ENCODE data around the gene SULT1A1.
"Not testable (repeated sequence)": the region's sequence is repeated elsewhere in the genome, so short reads cannot be mapped to it uniquely, and the experiment has no call there.

Gene SULT1A1

DNA sequence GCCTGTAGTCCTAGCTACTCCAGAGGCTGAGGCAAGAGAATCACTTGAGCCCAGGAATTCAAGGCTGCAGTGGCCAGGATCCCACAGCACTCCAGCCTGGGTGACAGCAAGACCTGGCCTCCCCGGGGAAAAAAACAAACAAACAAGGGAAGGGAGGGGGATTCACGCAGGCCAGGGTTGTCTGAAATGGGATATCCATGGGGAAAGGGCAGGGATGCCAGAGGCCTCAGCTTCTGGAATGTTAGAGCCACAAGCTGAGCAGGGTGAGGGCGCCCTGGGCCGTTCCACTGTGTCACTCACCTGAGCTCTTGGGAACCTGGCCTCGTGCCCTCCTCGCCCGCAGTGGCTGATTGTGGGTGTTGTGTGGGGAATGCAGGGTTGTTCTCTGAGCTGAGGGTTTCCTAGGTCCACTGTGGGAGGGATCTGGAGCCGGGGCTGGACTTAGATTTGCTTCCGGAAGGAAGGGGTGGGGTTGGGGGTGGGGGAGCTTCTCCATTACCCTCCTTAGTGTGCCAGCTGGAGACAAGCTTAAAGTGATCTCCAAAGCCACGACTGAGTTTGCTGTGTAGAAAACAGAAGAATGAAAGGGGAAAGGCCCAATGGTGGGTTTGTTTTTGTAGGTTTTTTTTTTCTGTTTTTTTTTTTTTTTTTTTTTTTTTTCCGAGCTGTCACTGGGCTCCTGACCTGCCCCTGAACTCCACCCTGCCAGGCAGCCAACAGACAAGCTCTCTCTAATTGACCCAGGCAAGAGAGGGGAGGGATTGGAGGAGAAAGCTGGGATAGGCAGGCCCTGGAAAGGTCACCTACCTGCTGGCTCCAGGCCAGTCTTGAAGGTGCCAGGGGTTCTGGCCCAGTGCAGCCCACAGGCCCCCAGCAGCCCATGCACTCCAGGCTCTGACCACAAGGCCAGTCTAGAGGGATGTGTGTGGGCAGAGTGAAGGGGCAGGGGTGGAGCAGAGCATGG, at the start of gene SULT1A1:
Gene SULT1A1 (minus strand): TSS at position 414 of the 964 bp plus-strand sequence. CDS start 1,189 bp downstream, outside the sequence.
- H3K27ac Mint-ChIP-seq, result peak within 1 kb of the TSS; percentile 10
- no peak for DNase-seq
- peak within 1 kb of the TSS; percentile 23 for H3K4me3 Mint-ChIP-seq
- H3K9me3 Mint-ChIP-seq, result no peaks in the 10 kb centered on the region
- H3K4me1 Mint-ChIP-seq, result peaks cover 20% of the 10 kb centered on the region
- H3K36me3 Mint-ChIP-seq, result no peaks in the 10 kb centered on the region
- no peaks in the 10 kb centered on the region for H3K27me3 Mint-ChIP-seq
- CTCF ChIA-PET, result no interaction called here

DNA sequence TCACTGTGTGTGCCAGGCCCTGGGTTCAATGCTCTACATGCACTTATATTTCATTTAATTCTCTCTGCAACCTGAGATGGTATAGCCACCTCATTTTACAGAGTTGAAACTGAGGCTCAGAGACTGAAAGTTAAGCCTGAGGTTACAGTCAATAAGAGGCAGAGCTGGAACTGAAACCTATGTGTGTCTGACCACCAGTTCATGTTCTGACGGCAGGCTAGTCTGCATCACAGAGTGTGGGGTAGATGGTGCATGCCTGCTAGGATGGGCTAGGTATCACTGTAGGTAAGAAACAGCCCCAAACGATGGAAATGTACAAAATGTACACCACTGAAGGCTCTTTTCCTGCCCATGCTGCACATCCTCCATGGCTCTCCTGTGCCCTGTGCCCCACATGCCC, 30.1 kb upstream of the SULT1A1 start:
- CTCF ChIA-PET, H3K4me3 Mint-ChIP-seq, H3K9me3 Mint-ChIP-seq, H3K4me1 Mint-ChIP-seq, H3K36me3 Mint-ChIP-seq, DNase-seq, H3K27me3 Mint-ChIP-seq, H3K27ac Mint-ChIP-seq: not testable (repeated sequence)

DNA sequence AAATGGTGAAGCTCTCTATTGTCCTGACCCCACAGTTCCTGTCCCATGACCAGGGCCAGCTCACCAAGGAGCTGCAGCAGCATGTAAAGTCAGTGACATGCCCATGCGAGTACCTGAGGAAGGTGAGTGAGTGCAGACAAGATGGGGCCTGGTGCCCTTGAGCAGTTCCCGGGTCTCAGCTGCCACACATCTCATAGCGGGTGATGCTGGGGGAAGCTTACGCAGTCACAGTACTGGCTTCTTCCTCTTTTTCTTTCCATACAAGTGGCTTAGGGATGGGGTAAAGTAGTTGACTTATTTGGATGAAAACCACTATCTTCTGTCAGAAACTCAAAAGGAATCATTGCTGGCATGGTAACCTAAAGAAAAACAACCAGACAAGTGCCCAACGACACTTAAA, 28.5 kb upstream of the SULT1A1 start:
- H3K4me3 Mint-ChIP-seq, H3K36me3 Mint-ChIP-seq, DNase-seq, CTCF ChIA-PET, H3K4me1 Mint-ChIP-seq, H3K9me3 Mint-ChIP-seq, H3K27me3 Mint-ChIP-seq, H3K27ac Mint-ChIP-seq: not testable (repeated sequence)

GRCh38 chr16:28637765-28638164, 27.9 kb upstream of the SULT1A1 start, which contains the start of gene NPIPB8:
Gene NPIPB8 (plus strand): TSS chr16:28638065. CDS start chr16:28638361, 296 bp downstream.
- H3K9me3 Mint-ChIP-seq, H3K36me3 Mint-ChIP-seq, H3K4me3 Mint-ChIP-seq, CTCF ChIA-PET, H3K4me1 Mint-ChIP-seq, H3K27ac Mint-ChIP-seq, H3K27me3 Mint-ChIP-seq, DNase-seq: not testable (repeated sequence)

DNA sequence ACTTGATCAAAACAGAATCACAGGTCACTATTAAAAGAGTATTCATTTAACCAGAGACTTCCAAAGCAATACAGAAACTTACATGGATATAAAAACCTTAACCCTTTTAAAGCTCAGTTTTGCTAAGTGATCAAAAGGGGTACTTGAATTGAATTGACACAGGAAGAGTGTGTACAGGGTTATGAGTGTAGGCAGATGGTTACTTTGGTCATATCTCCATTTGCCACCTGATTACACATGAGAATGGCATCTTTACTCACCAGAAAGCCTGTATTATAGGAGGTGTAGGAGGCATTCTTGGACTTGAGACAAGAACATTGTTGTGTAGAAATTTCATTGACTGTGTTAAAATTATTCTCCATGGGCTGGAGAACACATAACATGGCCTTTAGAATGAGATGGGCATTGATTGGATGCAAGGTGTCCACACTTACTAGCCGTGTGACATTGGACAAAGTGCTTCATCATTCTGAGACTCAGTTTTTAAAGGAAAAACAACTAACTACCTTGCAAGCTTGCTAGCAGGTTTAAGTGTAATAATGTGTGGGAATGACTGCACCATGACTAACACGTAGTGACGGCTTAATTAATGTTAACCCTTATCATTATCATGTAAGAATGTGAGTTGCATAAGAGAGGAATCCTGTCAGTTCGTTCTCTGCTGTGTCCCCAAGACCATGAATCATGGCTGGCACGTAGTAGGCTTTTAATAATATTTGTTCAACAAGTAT, 26.4 kb upstream of the SULT1A1 start:
- H3K4me3 Mint-ChIP-seq, H3K27ac Mint-ChIP-seq, H3K27me3 Mint-ChIP-seq, H3K36me3 Mint-ChIP-seq, CTCF ChIA-PET, H3K4me1 Mint-ChIP-seq, H3K9me3 Mint-ChIP-seq, DNase-seq: not testable (repeated sequence)

DNA sequence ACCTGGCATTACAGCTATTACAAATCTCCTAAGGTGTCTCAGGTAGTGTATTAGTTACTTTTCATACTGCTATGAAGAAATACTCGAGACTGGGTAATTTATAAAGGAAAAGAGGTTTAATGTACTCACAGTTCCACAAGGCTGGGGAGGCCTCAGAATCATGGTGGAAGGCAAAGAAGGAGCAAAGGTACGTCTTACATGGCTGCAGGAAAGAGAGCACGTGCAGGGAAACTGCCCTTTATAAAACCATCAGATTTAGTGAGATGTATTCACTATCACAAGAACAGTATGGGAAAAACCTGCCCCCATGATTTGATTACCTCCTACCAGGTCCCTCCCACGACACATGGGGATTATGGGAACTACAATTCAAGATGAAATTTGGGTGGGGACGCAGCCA, 21.1 kb upstream of the SULT1A1 start:
- DNase-seq, H3K4me1 Mint-ChIP-seq, H3K4me3 Mint-ChIP-seq, H3K36me3 Mint-ChIP-seq, CTCF ChIA-PET, H3K27ac Mint-ChIP-seq, H3K9me3 Mint-ChIP-seq, H3K27me3 Mint-ChIP-seq: not testable (repeated sequence)

GRCh38 chr16:28623172-28623711, 13.4 kb upstream of the SULT1A1 start:
- Mint-ChIP-seq H3K36me3 (peaks cover 9% of the 10 kb centered on the region), H3K27ac (peak overlapping the region; percentile 67), H3K27me3 (peaks cover 8% of the 10 kb centered on the region), H3K9me3 (no peaks in the 10 kb centered on the region), H3K4me1 (peaks cover 17% of the 10 kb centered on the region), H3K4me3 (peak overlapping the region; percentile 74)
- CTCF ChIA-PET, result no interaction called here
- peak; percentile 81 for DNase-seq

DNA sequence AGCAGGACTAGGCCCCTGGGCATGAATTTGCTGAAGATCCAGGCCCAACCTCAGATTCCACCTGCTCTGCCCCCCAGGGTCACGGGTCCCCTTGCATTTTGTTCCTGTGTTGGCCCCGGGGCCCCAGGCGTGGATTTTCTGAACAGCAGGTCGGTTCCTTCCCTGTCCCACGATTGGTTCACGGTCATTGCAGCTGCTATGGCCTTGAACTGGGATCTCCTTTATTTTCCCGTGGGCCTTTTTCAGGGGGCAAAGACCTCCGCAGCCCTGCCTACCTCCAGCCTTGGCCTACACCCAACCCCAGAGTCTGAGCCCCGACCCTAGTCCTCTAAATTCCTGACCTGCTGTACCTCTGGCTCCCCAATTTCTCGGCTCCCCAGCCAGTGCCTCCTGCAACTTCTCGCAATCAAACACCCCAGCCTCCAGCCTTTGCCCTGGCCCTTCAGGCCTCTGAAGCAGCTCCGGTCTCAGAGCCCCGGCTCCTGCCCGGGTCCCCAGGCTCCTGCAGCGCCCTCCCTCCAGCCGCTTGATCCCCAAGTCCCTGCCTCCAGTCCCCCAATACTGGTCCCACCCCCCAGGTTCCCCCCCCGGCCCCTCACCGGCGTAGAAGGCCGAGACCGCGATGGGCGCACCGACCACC, 12.8 kb upstream of the SULT1A1 start:
- Mint-ChIP-seq H3K4me1 (peaks cover 17% of the 10 kb centered on the region), H3K27ac (peak overlapping the region; percentile 65), H3K4me3 (peak overlapping the region; percentile 74)
- H3K36me3 Mint-ChIP-seq, CTCF ChIA-PET, DNase-seq, H3K9me3 Mint-ChIP-seq, H3K27me3 Mint-ChIP-seq: not testable (repeated sequence)

DNA sequence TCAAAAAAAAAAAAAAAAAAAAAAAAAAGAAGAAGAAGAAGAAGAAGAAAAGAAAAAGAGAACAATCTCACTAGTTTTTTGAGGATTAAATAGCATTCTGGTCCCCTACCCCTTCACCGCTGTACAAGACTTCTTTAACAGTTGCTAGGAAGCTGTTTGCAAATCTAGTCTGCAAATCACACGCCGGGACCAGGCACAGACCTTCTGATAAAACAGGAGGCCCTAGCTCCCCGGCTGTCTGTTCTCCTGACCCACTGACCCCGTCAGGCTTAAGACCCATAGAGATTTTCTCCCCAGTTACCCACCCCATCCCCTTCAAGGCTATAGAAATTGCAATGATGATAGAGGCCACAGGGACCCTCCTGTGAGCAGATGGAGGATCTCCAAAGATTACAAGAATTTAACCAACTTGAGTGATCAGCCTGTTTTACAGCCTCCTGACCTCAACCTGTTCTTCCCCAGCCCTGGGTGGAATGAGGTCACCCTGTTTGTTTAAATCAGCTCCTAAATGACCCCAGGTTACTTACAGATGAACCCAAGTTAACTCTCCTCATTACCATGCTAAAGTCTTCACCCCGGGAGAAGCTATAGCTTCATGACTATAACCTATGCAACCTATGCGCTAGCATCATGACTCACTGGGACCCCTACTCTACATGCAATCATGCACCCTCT, 11.8 kb upstream of the SULT1A1 start:
- no peak for DNase-seq
- Mint-ChIP-seq H3K27ac (peak overlapping the region; percentile 39), H3K36me3 (peaks cover 11% of the 10 kb centered on the region), H3K27me3 (peaks cover 8% of the 10 kb centered on the region), H3K9me3 (no peaks in the 10 kb centered on the region), H3K4me1 (peaks cover 17% of the 10 kb centered on the region), H3K4me3 (peak overlapping the region; percentile 74)
- CTCF ChIA-PET, result no interaction called here

- H3K27ac Mint-ChIP-seq, H3K9me3 Mint-ChIP-seq, H3K4me3 Mint-ChIP-seq, DNase-seq, CTCF ChIA-PET, H3K27me3 Mint-ChIP-seq: not testable (repeated sequence)
- H3K4me1 Mint-ChIP-seq, result peaks cover 17% of the 10 kb centered on the region
- peaks cover 11% of the 10 kb centered on the region for H3K36me3 Mint-ChIP-seq
Measured at GRCh38 chr16:28620316-28620715, 10.5 kb upstream of the SULT1A1 start.

DNA sequence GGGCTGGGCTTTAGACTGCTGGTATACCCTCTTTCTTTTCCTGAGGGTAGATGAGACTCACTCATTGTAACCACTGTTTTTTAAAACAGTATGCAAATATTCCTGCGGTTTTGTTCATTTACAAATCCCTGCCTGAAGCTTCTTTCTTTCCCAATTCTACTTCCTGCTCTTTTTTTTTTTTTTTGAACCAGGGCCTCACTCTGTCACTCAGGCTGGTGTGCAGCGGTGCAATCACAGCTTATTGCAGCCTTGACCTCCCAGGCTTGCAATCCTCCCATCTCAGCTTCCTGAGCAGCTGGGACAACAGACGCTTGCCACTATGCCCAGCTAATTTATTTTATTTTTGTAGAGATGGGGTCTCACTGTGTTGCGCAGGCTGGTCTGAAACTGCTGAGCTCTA, 8.0 kb upstream of the SULT1A1 start:
- no peak for DNase-seq
- H3K36me3 Mint-ChIP-seq, result peaks cover 11% of the 10 kb centered on the region
- CTCF ChIA-PET, result interaction anchor here (1.5 kb wide), 1 partner anchor 340 kb away, joined by 3 read pairs; no protein-coding TSS in a partner anchor
- no peaks in the 10 kb centered on the region for H3K27me3 Mint-ChIP-seq
- no peaks in the 10 kb centered on the region for H3K9me3 Mint-ChIP-seq
- peaks cover 11% of the 10 kb centered on the region for H3K4me1 Mint-ChIP-seq
- no peak overlapping the region for H3K27ac Mint-ChIP-seq
- H3K4me3 Mint-ChIP-seq, result no peak overlapping the region

GRCh38 chr16:28616636-28617035, 6.8 kb upstream of the SULT1A1 start:
- CTCF ChIA-PET, result interaction anchor here (0.6 to 1.5 kb wide), 3 partner anchors 49 to 339 kb away, joined by 3 read pairs; partner anchors contain the start of gene SGF29
- Mint-ChIP-seq H3K9me3 (no peaks in the 10 kb centered on the region), H3K4me1 (peaks cover 2% of the 10 kb centered on the region), H3K4me3 (no peak overlapping the region), H3K27ac (no peak overlapping the region), H3K27me3 (no peaks in the 10 kb centered on the region), H3K36me3 (peaks cover 11% of the 10 kb centered on the region)
- DNase-seq, result no peak

- not testable (repeated sequence) for H3K4me3 Mint-ChIP-seq, H3K27me3 Mint-ChIP-seq, H3K27ac Mint-ChIP-seq, H3K4me1 Mint-ChIP-seq, DNase-seq, H3K9me3 Mint-ChIP-seq
- CTCF ChIA-PET, result interaction anchor here (0.6 kb wide), 2 partner anchors 48 to 62 kb away, joined by 3 read pairs; partner anchors contain the start of gene SGF29
- peaks cover 11% of the 10 kb centered on the region for H3K36me3 Mint-ChIP-seq
Measured at GRCh38 chr16:28616224-28616577, 6.4 kb upstream of the SULT1A1 start.
